H1 (cell line): ENCODE data around the gene CEP41. TPM values are rescaled to one million over a fixed set of nuclear protein-coding genes. Genes with fewer than 3 reads are reported as not detected.

Experiments
- ASH2L ChIP-seq: fragments of 200-600, 300-600 bp; sonication (generic); IDR thresholded peaks from one replicate; pipeline ENCODE4 v1.7.1; 2017; ENCODE audit warnings: low read length
- CHD2 ChIP-seq: IDR thresholded peaks from 2 replicates; pipeline ENCODE4 v1.6.1; 2012; ENCODE audit warnings: low read length, improper control_type of control experiment
- EP300 ChIP-seq, 2 experiments: IDR thresholded peaks; 1 replicate in 1 of 2; 2 replicates in 1 of 2; pipeline ENCODE4 v1.6.1; 2011 to 2012; ENCODE audit warnings: low read depth in 2 of 2, low read length in 2 of 2, mild to moderate bottlenecking in 2 of 2, borderline replicate concordance in 1 of 2, inconsistent platforms in 1 of 2, moderate library complexity in 1 of 2
- GABPA ChIP-seq: IDR thresholded peaks from 2 replicates; pipeline ENCODE4 v1.6.1; 2011; ENCODE audit warnings: mild to moderate bottlenecking, low read length, moderate library complexity, borderline replicate concordance; ENCODE audit not compliant: insufficient read depth
- SP2 ChIP-seq: IDR thresholded peaks from 2 replicates; pipeline ENCODE4 v1.6.1; 2012; ENCODE audit warnings: mild to moderate bottlenecking, low read length, inconsistent platforms
- TCF12 ChIP-seq: IDR thresholded peaks from 2 replicates; pipeline ENCODE4 v1.6.1; 2011; ENCODE audit warnings: low read depth, mild to moderate bottlenecking, low read length
- polyA plus RNA-seq, 7 experiments: library from polyadenylated mRNA; depleted of rRNA in 3 of 7; stranded (reverse) in 5 of 7; unstranded in 2 of 7; fragments of >200 nt in 5 of 7; fragments of 200-250 nt in 2 of 7; gene quantifications; 1 replicate in 5 of 7; 2 replicates in 1 of 7; 4 replicates in 1 of 7; pipeline versions ENCODE4 v1.2.1 to v1.2.3, GENCODE V29; 2011 to 2013; ENCODE audit warnings: missing spikeins in 2 of 7, mixed read lengths in 2 of 7
- total RNA-seq: library from RNA; stranded (reverse); fragmentation: NEBNext Ultra II Directional; extraction: Animal tissue kit (Norgen Biotek cat#: 25700); gene quantifications from 2 replicates; pipeline ENCODE4 v1.2.1, GENCODE V29; 2021
- TF ChIP-seq, protein P1 (sequence below): fragments of 300-600 bp; sonication (generic); IDR thresholded peaks from 2 replicates; pipeline ENCODE4 v1.7.1; 2012; ENCODE audit warnings: low read length, moderate library complexity, mild to moderate bottlenecking, inconsistent platforms; ENCODE audit not compliant: insufficient replicate concordance
- TF ChIP-seq, protein P2 (sequence below): IDR thresholded peaks from 2 replicates; pipeline ENCODE4 v1.6.1; 2011; ENCODE audit warnings: low read depth, mild to moderate bottlenecking, low read length; ENCODE audit not compliant: insufficient read depth

The CEP41 gene
- total and polyA plus RNA-seq, 2 of the 8 experiments (the other 6 are each of a cell fraction or from before 2014, with no cell fraction given): 9.3 to 12.8 TPM

DNA sequence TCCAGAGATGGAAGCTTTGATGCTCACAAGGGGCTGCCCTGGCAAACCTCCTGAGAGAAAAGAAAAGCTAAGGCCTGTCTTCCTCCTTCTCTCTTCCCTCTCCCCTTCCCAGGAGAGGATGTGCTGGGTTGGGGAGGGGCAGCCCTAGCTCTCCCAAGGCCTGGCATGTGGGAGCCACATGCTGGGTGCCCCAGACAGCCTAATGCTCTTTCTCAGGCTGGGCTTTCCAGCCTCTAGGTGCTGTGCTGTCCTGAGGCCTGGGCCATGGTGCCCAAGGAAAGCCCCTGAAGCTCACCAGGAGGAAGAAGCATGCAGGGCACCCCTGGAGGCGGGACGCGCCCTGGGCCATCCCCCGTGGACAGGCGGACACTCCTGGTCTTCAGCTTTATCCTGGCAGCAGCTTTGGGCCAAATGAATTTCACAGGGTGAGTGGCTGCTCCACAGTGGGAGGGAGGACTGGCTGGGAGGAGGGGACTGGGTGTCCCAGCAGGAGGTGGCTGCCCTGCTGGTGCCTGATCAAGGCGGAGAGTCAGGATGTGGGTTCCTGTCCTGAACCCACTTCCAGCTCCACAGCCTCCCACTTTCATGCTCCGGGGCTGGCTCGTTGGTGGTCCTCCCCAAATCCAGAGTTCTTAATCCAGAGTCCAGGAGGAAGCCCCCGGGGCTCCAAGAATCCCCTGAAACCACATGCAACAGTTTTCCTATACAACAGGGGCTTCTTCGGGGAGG, 94.5 kb downstream of the CEP41 start (continued):
- TF ChIP-seq, protein P1, sequence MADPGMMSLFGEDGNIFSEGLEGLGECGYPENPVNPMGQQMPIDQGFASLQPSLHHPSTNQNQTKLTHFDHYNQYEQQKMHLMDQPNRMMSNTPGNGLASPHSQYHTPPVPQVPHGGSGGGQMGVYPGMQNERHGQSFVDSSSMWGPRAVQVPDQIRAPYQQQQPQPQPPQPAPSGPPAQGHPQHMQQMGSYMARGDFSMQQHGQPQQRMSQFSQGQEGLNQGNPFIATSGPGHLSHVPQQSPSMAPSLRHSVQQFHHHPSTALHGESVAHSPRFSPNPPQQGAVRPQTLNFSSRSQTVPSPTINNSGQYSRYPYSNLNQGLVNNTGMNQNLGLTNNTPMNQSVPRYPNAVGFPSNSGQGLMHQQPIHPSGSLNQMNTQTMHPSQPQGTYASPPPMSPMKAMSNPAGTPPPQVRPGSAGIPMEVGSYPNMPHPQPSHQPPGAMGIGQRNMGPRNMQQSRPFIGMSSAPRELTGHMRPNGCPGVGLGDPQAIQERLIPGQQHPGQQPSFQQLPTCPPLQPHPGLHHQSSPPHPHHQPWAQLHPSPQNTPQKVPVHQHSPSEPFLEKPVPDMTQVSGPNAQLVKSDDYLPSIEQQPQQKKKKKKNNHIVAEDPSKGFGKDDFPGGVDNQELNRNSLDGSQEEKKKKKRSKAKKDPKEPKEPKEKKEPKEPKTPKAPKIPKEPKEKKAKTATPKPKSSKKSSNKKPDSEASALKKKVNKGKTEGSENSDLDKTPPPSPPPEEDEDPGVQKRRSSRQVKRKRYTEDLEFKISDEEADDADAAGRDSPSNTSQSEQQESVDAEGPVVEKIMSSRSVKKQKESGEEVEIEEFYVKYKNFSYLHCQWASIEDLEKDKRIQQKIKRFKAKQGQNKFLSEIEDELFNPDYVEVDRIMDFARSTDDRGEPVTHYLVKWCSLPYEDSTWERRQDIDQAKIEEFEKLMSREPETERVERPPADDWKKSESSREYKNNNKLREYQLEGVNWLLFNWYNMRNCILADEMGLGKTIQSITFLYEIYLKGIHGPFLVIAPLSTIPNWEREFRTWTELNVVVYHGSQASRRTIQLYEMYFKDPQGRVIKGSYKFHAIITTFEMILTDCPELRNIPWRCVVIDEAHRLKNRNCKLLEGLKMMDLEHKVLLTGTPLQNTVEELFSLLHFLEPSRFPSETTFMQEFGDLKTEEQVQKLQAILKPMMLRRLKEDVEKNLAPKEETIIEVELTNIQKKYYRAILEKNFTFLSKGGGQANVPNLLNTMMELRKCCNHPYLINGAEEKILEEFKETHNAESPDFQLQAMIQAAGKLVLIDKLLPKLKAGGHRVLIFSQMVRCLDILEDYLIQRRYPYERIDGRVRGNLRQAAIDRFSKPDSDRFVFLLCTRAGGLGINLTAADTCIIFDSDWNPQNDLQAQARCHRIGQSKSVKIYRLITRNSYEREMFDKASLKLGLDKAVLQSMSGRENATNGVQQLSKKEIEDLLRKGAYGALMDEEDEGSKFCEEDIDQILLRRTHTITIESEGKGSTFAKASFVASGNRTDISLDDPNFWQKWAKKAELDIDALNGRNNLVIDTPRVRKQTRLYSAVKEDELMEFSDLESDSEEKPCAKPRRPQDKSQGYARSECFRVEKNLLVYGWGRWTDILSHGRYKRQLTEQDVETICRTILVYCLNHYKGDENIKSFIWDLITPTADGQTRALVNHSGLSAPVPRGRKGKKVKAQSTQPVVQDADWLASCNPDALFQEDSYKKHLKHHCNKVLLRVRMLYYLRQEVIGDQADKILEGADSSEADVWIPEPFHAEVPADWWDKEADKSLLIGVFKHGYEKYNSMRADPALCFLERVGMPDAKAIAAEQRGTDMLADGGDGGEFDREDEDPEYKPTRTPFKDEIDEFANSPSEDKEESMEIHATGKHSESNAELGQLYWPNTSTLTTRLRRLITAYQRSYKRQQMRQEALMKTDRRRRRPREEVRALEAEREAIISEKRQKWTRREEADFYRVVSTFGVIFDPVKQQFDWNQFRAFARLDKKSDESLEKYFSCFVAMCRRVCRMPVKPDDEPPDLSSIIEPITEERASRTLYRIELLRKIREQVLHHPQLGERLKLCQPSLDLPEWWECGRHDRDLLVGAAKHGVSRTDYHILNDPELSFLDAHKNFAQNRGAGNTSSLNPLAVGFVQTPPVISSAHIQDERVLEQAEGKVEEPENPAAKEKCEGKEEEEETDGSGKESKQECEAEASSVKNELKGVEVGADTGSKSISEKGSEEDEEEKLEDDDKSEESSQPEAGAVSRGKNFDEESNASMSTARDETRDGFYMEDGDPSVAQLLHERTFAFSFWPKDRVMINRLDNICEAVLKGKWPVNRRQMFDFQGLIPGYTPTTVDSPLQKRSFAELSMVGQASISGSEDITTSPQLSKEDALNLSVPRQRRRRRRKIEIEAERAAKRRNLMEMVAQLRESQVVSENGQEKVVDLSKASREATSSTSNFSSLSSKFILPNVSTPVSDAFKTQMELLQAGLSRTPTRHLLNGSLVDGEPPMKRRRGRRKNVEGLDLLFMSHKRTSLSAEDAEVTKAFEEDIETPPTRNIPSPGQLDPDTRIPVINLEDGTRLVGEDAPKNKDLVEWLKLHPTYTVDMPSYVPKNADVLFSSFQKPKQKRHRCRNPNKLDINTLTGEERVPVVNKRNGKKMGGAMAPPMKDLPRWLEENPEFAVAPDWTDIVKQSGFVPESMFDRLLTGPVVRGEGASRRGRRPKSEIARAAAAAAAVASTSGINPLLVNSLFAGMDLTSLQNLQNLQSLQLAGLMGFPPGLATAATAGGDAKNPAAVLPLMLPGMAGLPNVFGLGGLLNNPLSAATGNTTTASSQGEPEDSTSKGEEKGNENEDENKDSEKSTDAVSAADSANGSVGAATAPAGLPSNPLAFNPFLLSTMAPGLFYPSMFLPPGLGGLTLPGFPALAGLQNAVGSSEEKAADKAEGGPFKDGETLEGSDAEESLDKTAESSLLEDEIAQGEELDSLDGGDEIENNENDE: no peak
- TF ChIP-seq SP2 (no peak), EP300 (IDR thresholded peaks at IDR 0.05; ENCODE audit: borderline replicate concordance in 1 of 2, low read depth in 2 of 2, low read length in 2 of 2) (no peak), CHD2 (no peak), GABPA (no peak), ASH2L (no peak), TCF12 (no peak)
- TF ChIP-seq, protein P2, sequence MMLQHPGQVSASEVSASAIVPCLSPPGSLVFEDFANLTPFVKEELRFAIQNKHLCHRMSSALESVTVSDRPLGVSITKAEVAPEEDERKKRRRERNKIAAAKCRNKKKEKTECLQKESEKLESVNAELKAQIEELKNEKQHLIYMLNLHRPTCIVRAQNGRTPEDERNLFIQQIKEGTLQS: no peak
- TF ChIP-seq, all 59 proteins: peak for 0
